A549 (cell line): ENCODE measurements around the gene SLCO3A1. TPM values are rescaled to one million over a fixed set of nuclear protein-coding genes. Genes with fewer than 3 reads are reported as not detected.

ENCODE experiments used
- ATAC-seq, 2 experiments: fragments of 200-7000 bp in 1 of 2; fragments of >200 bp in 1 of 2; cut with Nextera tagmentation in 1 of 2; cut with Tn5 transposase in 1 of 2; 3 replicates each; pipeline versions ENCODE4 v1.8.0 to v1.9.1; 2018 to 2020; ENCODE audit warnings: mild to moderate bottlenecking in 1 of 2, moderate library complexity in 1 of 2
- CTCF ChIA-PET: fragments of 300-600 bp; sonication (Branson Sonifier 250); formaldehyde crosslinking; extraction: SDS; loops from one replicate; lab custom pipeline; 2021; ENCODE audit warnings: antibody characterized with exemption, inconsistent platforms; lab: Yijun Ruan, JAX
- POLR2A ChIA-PET: fragments of 350-600 bp; formaldehyde crosslinking; extraction: SDS; loops from one replicate; lab custom pipeline; 2021; ENCODE audit warnings: antibody characterized with exemption, inconsistent platforms; lab: Yijun Ruan, JAX
- DNase-seq, 2 experiments: peaks; one replicate each; pipeline versions ENCODE4 v3.0.0 to v3.0.0-alpha.2; 2011 to 2016; ENCODE audit warnings: low read depth in 1 of 2, low spot score in 1 of 2
- FAIRE-seq: peaks from 2 replicates; lab custom pipeline; 2011; peaks lifted over from hg19 to GRCh38; lab: Jason Lieb, UNC
- H3K27ac ChIP-seq, 2 experiments: fragments of >200 bp; sonication (Bioruptor Twin); formaldehyde crosslinking; 3 replicates each; pipeline ENCODE4 v1.5.1; 2016 to 2017
- H3K4me1 ChIP-seq: fragments of >200 bp; sonication (Bioruptor Twin); formaldehyde crosslinking; 3 replicates; pipeline ENCODE4 v1.6.1; 2016
- H3K4me2 ChIP-seq: fragments of >200 bp; sonication (Bioruptor Twin); formaldehyde crosslinking; 3 replicates; pipeline ENCODE4 v1.6.1; 2016
- H3K4me3 ChIP-seq: fragments of >200 bp; sonication (Bioruptor Twin); formaldehyde crosslinking; 3 replicates; pipeline ENCODE4 v1.5.1; 2016
- H3K9me3 ChIP-seq: fragments of >200 bp; sonication (Bioruptor Twin); formaldehyde crosslinking; 3 replicates; pipeline ENCODE4 v1.6.1; 2016
- EHF ChIP-seq: fragments of 250-450 bp; sonication (Bioruptor Pico); IDR thresholded peaks from 2 replicates; pipeline ENCODE4 v1.5.0; 2020; ENCODE audit warnings: mild to moderate bottlenecking
- FOSB ChIP-seq: fragments of 250-450 bp; sonication (Bioruptor Pico); IDR thresholded peaks from 2 replicates; pipeline ENCODE4 v1.5.0; 2020; ENCODE audit warnings: mild to moderate bottlenecking, moderate library complexity
- FOSL2 ChIP-seq, 2 experiments: fragments of 450-650 bp in 1 of 2; fragments of >200 bp in 1 of 2; sonication (Bioruptor Twin) in 1 of 2; formaldehyde crosslinking; IDR thresholded peaks; 2 replicates each; pipeline versions ENCODE4 v1.5.0 to v1.6.1; 2016 to 2020; ENCODE audit warnings: mild to moderate bottlenecking in 1 of 2, moderate library complexity in 1 of 2
- HDAC2 ChIP-seq: fragments of 200-600 bp; sonication (generic); IDR thresholded peaks from 2 replicates; pipeline ENCODE4 v1.6.1; 2016
- HEYL ChIP-seq: fragments of 250-450 bp; sonication (Bioruptor Pico); IDR thresholded peaks from 2 replicates; pipeline ENCODE4 v1.8.0; 2021; ENCODE audit warnings: mild to moderate bottlenecking, moderate library complexity
- JUNB ChIP-seq: fragments of >200 bp; sonication (Bioruptor Twin); formaldehyde crosslinking; IDR thresholded peaks from 2 replicates; pipeline ENCODE4 v1.6.1; 2016
- KDM1A ChIP-seq: fragments of 200-600 bp; sonication (generic); IDR thresholded peaks from 2 replicates; pipeline ENCODE4 v1.6.1; 2016; ENCODE audit warnings: low read depth, mild to moderate bottlenecking
- POLR2A ChIP-seq: IDR thresholded peaks from 2 replicates; pipeline ENCODE4 v1.6.1; 2012; ENCODE audit warnings: mild to moderate bottlenecking, low read length
- RAD21 ChIP-seq, 2 experiments: fragments of >200 bp in 1 of 2; sonication (Bioruptor Twin) in 1 of 2; formaldehyde crosslinking in 1 of 2; IDR thresholded peaks in 1 of 2; conservative IDR thresholded peaks in 1 of 2; 2 replicates in 1 of 2; 3 replicates in 1 of 2; pipeline ENCODE4 v1.6.1; 2012 to 2018; ENCODE audit warnings: inconsistent platforms in 1 of 2
- RARB ChIP-seq: fragments of 250-450 bp; sonication (Bioruptor Pico); IDR thresholded peaks from 2 replicates; pipeline ENCODE4 v1.8.0; 2021; ENCODE audit warnings: mild to moderate bottlenecking, moderate library complexity
- RFX5 ChIP-seq: fragments of 450-650 bp; IDR thresholded peaks from 2 replicates; pipeline ENCODE4 v1.7.1; 2014; ENCODE audit warnings: antibody characterized with exemption, mild to moderate bottlenecking, moderate library complexity
- SMC3 ChIP-seq: fragments of >200 bp; sonication (Bioruptor Twin); formaldehyde crosslinking; IDR thresholded peaks from 3 replicates; pipeline ENCODE4 v1.6.1; 2018; ENCODE audit warnings: inconsistent platforms
- TFCP2L1 ChIP-seq: fragments of 250-450 bp; sonication (Bioruptor Pico); IDR thresholded peaks from 2 replicates; pipeline ENCODE4 v1.5.0; 2021; ENCODE audit warnings: mild to moderate bottlenecking
- TP53 ChIP-seq: fragments of 250-450 bp; sonication (Bioruptor Pico); IDR thresholded peaks from 2 replicates; pipeline ENCODE4 v1.5.0; 2021; ENCODE audit warnings: mild to moderate bottlenecking, moderate library complexity
- ZC3H11A ChIP-seq: fragments of 450-650 bp; IDR thresholded peaks from 2 replicates; pipeline ENCODE4 v1.6.1; 2014; ENCODE audit warnings: antibody characterized with exemption, mild to moderate bottlenecking
- ZFP36 ChIP-seq: fragments of 450-650 bp; IDR thresholded peaks from 2 replicates; pipeline ENCODE4 v1.6.1; 2014; ENCODE audit warnings: borderline replicate concordance; ENCODE audit not compliant: partially characterized antibody
- ZNF302 ChIP-seq: fragments of 250-450 bp; sonication (Bioruptor Pico); IDR thresholded peaks from 2 replicates; pipeline ENCODE4 v1.9.0; 2021; ENCODE audit warnings: inconsistent platforms, mild to moderate bottlenecking, moderate library complexity
- ZSCAN20 ChIP-seq: fragments of 250-450 bp; sonication (Bioruptor Pico); IDR thresholded peaks from 2 replicates; pipeline ENCODE4 v1.8.0; 2022; ENCODE audit warnings: mild to moderate bottlenecking, moderate library complexity
- WGBS: methylation state at CpG from one replicate; pipeline ENCODE4 v1.1.6; 2017; ENCODE audit errors: missing lambda C conversion rate; 5-methylcytosine and 5-hydroxymethylcytosine counted together
- polyA plus RNA-seq, 4 experiments: library from polyadenylated mRNA; depleted of rRNA in 3 of 4; stranded (reverse); fragments of >200 nt; fragmentation: RNase III in 1 of 4; extraction: RNeasy Plus Mini Kit Qiagen cat#74134 plus additional on column Dnase treatment in 1 of 4; gene quantifications; 2 replicates in 3 of 4; 3 replicates in 1 of 4; pipeline ENCODE4 v1.2.3, GENCODE V29; 2011 to 2017
- TF ChIP-seq, protein P1 (sequence below): IDR thresholded peaks from 2 replicates; pipeline ENCODE4 v1.6.1; 2012; ENCODE audit warnings: low read depth, borderline replicate concordance
- TF ChIP-seq, protein P2 (sequence below): fragments of >200 bp; sonication (Bioruptor Twin); formaldehyde crosslinking; IDR thresholded peaks from 3 replicates; pipeline ENCODE4 v1.5.1; 2016
- TF ChIP-seq, protein P3 (sequence below): fragments of 450-650 bp; IDR thresholded peaks from 2 replicates; pipeline ENCODE4 v1.6.1; 2014; ENCODE audit warnings: antibody characterized with exemption

Gene SLCO3A1
- polyA plus RNA-seq, 2 of the 4 experiments (the other 2 are of a cell fraction): 16.8 to 17.0 TPM

DNA sequence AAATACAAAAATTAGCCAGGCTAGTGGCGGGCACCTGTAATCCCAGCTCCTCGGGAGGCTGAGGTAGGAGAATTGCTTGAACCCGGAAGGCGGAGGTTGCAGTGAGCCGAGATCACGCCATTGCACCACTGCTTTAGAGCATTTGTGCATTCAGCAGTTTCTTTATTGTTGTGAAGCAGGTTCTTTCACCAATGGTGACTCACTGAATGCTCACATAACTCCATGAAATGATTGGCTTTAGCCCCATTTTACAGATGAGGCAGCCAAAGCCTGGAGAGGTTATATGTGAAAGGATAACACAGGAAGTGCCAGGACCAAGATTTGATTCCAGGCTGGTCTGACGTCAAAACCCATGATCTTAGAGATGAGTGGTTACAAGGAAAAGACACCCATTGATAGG lies 195.2 kb downstream of the SLCO3A1 start:
- POLR2A ChIA-PET: no interaction called here
- Histone ChIP-seq H3K9me3 (no peaks in the 10 kb centered on the region), H3K4me2 (no peak overlapping the region), H3K4me1 (no peaks in the 10 kb centered on the region), H3K27ac (no peak overlapping the region), H3K4me3 (no peak overlapping the region)
- CTCF ChIA-PET: interaction anchor here (0.6 to 1.3 kb wide), 3 partner anchors 67 to 615 kb away, joined by 3 to 5 read pairs (median 3); no protein-coding TSS in a partner anchor
- DNase-seq (no peak), FAIRE-seq (no peak), ATAC-seq (no peak)
- TF ChIP-seq, protein P1, sequence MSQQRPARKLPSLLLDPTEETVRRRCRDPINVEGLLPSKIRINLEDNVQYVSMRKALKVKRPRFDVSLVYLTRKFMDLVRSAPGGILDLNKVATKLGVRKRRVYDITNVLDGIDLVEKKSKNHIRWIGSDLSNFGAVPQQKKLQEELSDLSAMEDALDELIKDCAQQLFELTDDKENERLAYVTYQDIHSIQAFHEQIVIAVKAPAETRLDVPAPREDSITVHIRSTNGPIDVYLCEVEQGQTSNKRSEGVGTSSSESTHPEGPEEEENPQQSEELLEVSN: no peak
- 88% methylated on average over 7 of the region's 7 CpGs for WGBS

DNA sequence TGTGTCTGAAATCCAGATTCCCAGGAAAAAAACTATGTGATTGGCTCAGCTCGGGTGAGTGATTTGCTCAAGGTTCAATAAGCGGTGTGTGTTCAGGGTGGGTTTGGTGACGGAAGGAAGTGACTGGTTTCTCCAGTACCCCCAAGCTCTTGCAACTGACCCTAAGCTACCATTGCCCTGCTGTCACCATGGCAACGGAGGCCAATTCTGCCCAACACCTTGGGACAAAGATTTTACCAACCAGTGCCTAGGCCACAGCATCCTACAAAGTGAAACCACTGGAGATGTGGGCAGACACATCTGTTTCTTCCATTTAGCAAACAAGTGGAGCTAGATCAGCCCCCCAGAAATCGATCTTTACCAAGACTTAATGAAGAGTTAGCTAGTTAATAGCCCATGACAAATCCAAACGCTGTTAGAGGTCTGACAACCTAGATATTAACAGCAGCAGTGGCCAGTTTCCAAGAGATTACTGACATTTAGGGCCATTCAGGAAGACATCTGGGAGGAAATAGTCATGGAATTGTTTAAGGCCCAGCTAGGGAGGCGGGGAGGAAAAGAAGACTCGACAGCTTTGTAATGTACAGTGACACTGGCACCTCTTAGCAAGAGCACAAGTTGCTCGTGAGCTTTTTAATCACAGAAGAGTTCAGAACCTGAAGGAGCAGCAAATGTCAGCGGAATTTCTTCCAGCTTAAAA lies 195.9 kb downstream of the SLCO3A1 start:
- H3K27ac ChIP-seq: no peak overlapping the region
- CTCF ChIA-PET: interaction anchor here (0.6 to 1.4 kb wide), 7 partner anchors 9 to 616 kb away, joined by 3 to 5 read pairs (median 3); no protein-coding TSS in a partner anchor
- POLR2A ChIA-PET: no interaction called here
- no peaks in the 10 kb centered on the region for H3K4me1 ChIP-seq
- no peak for FAIRE-seq
- H3K9me3 ChIP-seq: no peaks in the 10 kb centered on the region
- no peak for DNase-seq
- no peak for TF ChIP-seq ZFP36
- TF ChIP-seq, protein P2, sequence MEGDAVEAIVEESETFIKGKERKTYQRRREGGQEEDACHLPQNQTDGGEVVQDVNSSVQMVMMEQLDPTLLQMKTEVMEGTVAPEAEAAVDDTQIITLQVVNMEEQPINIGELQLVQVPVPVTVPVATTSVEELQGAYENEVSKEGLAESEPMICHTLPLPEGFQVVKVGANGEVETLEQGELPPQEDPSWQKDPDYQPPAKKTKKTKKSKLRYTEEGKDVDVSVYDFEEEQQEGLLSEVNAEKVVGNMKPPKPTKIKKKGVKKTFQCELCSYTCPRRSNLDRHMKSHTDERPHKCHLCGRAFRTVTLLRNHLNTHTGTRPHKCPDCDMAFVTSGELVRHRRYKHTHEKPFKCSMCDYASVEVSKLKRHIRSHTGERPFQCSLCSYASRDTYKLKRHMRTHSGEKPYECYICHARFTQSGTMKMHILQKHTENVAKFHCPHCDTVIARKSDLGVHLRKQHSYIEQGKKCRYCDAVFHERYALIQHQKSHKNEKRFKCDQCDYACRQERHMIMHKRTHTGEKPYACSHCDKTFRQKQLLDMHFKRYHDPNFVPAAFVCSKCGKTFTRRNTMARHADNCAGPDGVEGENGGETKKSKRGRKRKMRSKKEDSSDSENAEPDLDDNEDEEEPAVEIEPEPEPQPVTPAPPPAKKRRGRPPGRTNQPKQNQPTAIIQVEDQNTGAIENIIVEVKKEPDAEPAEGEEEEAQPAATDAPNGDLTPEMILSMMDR: no peak
- TF ChIP-seq, all 56 proteins: peak for 0
- ATAC-seq: no peak
- no peak overlapping the region for H3K4me2 ChIP-seq
- WGBS: 77% methylated on average over 10 of the region's 10 CpGs
- no peak overlapping the region for H3K4me3 ChIP-seq

DNA sequence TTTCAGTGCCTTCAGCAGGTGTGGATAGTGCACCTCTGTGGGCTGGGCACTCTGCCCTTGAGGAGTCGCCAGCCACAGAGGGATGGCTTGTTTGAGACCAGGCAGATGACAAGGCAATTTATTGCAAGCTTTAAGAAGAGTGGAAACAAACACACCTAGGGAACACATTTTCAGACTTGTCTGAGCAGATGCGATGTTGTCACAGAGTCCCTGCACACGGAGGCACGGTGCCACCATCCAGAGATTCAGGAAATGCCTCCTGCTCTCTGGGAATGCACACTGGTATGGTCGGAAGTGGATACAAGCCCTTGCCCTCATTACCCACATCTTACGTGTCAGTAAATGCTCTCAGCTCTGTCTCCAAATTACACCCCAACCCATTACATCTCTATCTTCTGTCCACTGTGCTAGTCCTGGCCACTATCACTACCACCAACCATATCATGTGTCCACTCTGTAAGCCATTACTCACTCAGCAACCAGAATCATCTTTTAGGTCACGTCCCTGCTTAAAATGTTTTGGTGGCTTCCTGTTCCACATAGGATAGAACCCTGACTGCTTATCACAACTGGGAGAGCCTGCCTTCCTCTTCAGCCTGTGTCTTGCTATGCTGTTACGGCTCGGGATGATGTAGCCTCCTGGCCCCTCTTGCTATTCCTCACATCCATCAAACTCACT lies 196.9 kb downstream of the SLCO3A1 start:
- CTCF ChIA-PET: interaction anchor here (1.0 to 1.7 kb wide), 5 partner anchors 9 to 67 kb away, joined by 3 to 5 read pairs (median 4); no protein-coding TSS in a partner anchor
- POLR2A ChIA-PET: no interaction called here
- no peak for TF ChIP-seq JUNB
- TF ChIP-seq EHF (CRISPR knock-in tag): no peak
- TF ChIP-seq RARB (CRISPR knock-in tag): no peak
- no peak for TF ChIP-seq ZC3H11A
- TF ChIP-seq ZSCAN20 (CRISPR knock-in tag): no peak
- no peak for TF ChIP-seq TFCP2L1 (CRISPR knock-in tag)
- TF ChIP-seq RAD21 (conservative IDR thresholded peaks at IDR 0.05 in 1 of 2, IDR thresholded peaks at IDR 0.05 in 1 of 2): no peak
- TF ChIP-seq ZNF302 (CRISPR knock-in tag): no peak
- TF ChIP-seq HEYL (CRISPR knock-in tag): no peak
- no peak for TF ChIP-seq KDM1A
- Histone ChIP-seq H3K4me1 (no peaks in the 10 kb centered on the region), H3K27ac (no peak overlapping the region), H3K4me3 (no peak overlapping the region), H3K4me2 (no peak overlapping the region), H3K9me3 (no peaks in the 10 kb centered on the region)
- 78% methylated on average over 9 of the region's 9 CpGs for WGBS
- no peak for ATAC-seq
- no peak for FAIRE-seq
- DNase-seq: no peak

DNA sequence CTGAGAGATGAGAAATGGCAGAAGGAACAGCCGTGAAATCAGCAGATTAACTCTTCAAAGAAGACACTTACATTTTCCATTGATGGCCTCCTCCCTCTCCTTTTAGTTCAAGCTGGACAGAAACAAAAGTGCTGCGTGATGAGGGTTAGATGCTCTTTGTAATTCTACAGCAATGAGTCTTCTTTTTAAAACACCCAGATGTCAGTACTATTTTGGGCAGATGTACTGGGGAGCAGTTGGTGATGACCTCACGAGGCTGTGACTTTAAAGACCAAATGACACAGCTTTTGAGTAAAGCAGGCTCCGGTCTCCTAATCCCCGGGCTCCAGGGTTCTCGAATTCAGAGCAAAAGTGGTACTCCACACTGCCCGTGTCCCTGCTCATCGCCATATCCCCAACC lies 198.2 kb downstream of the SLCO3A1 start:
- FAIRE-seq (no peak), ATAC-seq (no peak), DNase-seq (no peak)
- CTCF ChIA-PET: interaction anchor here (1.7 kb wide), 1 partner anchor 26 kb away, joined by 4 read pairs; no protein-coding TSS in a partner anchor
- TF ChIP-seq, protein P3, sequence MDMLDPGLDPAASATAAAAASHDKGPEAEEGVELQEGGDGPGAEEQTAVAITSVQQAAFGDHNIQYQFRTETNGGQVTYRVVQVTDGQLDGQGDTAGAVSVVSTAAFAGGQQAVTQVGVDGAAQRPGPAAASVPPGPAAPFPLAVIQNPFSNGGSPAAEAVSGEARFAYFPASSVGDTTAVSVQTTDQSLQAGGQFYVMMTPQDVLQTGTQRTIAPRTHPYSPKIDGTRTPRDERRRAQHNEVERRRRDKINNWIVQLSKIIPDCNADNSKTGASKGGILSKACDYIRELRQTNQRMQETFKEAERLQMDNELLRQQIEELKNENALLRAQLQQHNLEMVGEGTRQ: no peak
- no peak for TF ChIP-seq EHF (CRISPR knock-in tag)
- TF ChIP-seq TP53 (CRISPR knock-in tag): no peak
- no peak for TF ChIP-seq JUNB
- TF ChIP-seq TFCP2L1 (CRISPR knock-in tag): no peak
- TF ChIP-seq FOSL2 (IDR thresholded peaks at IDR 0.05): no peak
- no peak for TF ChIP-seq FOSL2 (CRISPR knock-in tag; IDR thresholded peaks at IDR 0.05)
- TF ChIP-seq RFX5: no peak
- no peak for TF ChIP-seq FOSB (CRISPR knock-in tag)
- TF ChIP-seq SMC3: no peak
- no peak for TF ChIP-seq HDAC2
- TF ChIP-seq ZFP36: no peak
- TF ChIP-seq POLR2A: no peak
- H3K4me2 ChIP-seq: no peak overlapping the region
- POLR2A ChIA-PET: interaction anchor here (0.5 kb wide), 1 partner anchor 47 kb away, joined by 3 read pairs; no protein-coding TSS in a partner anchor
- H3K9me3 ChIP-seq: no peaks in the 10 kb centered on the region
- H3K4me3 ChIP-seq: no peak overlapping the region
- H3K27ac ChIP-seq: no peak overlapping the region
- 60% methylated on average over 8 of the region's 8 CpGs for WGBS
- H3K4me1 ChIP-seq: no peaks in the 10 kb centered on the region
